Testis (tissue), 3 donors: Measurements from ENCODE around the gene COX15. TPM values are rescaled to one million over a fixed set of nuclear protein-coding genes. Genes with fewer than 3 reads are reported as not detected.

Experiments
- DNase-seq: peaks from one replicate; pipeline ENCODE4 v3.0.0-alpha.2; 2019
- H3K27ac ChIP-seq, 2 donors: fragments of 200-600 bp; sonication (generic); one replicate each; pipeline ENCODE4 v1.5.1; 2019
- H3K27me3 ChIP-seq: fragments of 200-600 bp; sonication (generic); one replicate; pipeline ENCODE4 v1.5.1; 2019
- H3K36me3 ChIP-seq: fragments of 200-600 bp; sonication (generic); one replicate; pipeline ENCODE4 v1.5.1; 2017; ENCODE audit warnings: low read depth; ENCODE audit errors: missing control alignments
- H3K4me1 ChIP-seq: fragments of 200-600 bp; sonication (generic); one replicate; pipeline ENCODE4 v1.5.1; 2019
- H3K4me3 ChIP-seq, 2 donors: fragments of 200-600 bp; sonication (generic); one replicate each; pipeline ENCODE4 v1.5.1; 2017 to 2019
- H3K9me3 ChIP-seq: fragments of 200-600 bp; sonication (generic); one replicate; pipeline ENCODE4 v1.5.1; 2017
- POLR2A ChIP-seq: fragments of 450-650 bp; IDR thresholded peaks from one replicate; pipeline ENCODE4 v1.6.1; 2017; ENCODE audit warnings: antibody characterized with exemption, mild to moderate bottlenecking, moderate library complexity
- WGBS, 2 donors: methylation state at CpG; one replicate each; pipeline ENCODE4 v1.1.5; 2018; 5-methylcytosine and 5-hydroxymethylcytosine counted together
- intact Hi-C: fragments of 100-400 bp; cut with DNase I; formaldehyde crosslinking; loops from one replicate; pipeline ENCODE4 v1.15.1; 2023; ENCODE audit warnings: low total_unique reads
- polyA plus RNA-seq: library from polyadenylated mRNA; stranded (reverse); fragments of 350-450 nt; fragmentation: Illumina TruSeq; extraction: RNeasy Lipid Tissue Mini Kit (QIAGEN cat#74804); gene quantifications from one replicate; pipeline ENCODE4 v1.2.3, GENCODE V29; 2014; ENCODE audit warnings: low read depth, low replicate concordance; ENCODE audit not compliant: insufficient read depth
- total RNA-seq, 2 donors: library from RNA; depleted of rRNA; stranded (reverse); fragments of >200 nt; gene quantifications; one replicate each; pipeline ENCODE4 v1.2.3, GENCODE V29; 2016
- TF ChIP-seq, protein P1 (sequence below), 3 experiments: fragments of 450-650 bp in 2 of 3; fragments of 200-600 bp in 1 of 3; sonication (generic) in 1 of 3; IDR thresholded peaks; one replicate each; pipeline ENCODE4 v1.5.1; 2016 to 2019; ENCODE audit warnings: antibody characterized with exemption in 3 of 3, mild to moderate bottlenecking in 2 of 3, moderate library complexity in 1 of 3

Gene COX15
- total and polyA plus RNA-seq, 3 donors from 2014 or later: 30.0 to 47.4 (median 45.8) TPM

- H3K4me1 ChIP-seq: no peaks in the 10 kb centered on the region
- intact Hi-C loops: no loop called here
- 83% methylated on average over 1 of the region's 1 CpG for WGBS, 2 donors
- TF ChIP-seq POLR2A: no peak
- TF ChIP-seq, protein P1, sequence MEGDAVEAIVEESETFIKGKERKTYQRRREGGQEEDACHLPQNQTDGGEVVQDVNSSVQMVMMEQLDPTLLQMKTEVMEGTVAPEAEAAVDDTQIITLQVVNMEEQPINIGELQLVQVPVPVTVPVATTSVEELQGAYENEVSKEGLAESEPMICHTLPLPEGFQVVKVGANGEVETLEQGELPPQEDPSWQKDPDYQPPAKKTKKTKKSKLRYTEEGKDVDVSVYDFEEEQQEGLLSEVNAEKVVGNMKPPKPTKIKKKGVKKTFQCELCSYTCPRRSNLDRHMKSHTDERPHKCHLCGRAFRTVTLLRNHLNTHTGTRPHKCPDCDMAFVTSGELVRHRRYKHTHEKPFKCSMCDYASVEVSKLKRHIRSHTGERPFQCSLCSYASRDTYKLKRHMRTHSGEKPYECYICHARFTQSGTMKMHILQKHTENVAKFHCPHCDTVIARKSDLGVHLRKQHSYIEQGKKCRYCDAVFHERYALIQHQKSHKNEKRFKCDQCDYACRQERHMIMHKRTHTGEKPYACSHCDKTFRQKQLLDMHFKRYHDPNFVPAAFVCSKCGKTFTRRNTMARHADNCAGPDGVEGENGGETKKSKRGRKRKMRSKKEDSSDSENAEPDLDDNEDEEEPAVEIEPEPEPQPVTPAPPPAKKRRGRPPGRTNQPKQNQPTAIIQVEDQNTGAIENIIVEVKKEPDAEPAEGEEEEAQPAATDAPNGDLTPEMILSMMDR (IDR thresholded peaks at IDR 0.05): no peak
- H3K27ac ChIP-seq: no peak overlapping the region
- no peak overlapping the region for H3K4me3 ChIP-seq
- DNase-seq: no peak
- H3K36me3 ChIP-seq: no peaks in the 10 kb centered on the region
- H3K9me3 ChIP-seq: no peaks in the 10 kb centered on the region
- no peaks in the 10 kb centered on the region for H3K27me3 ChIP-seq
These were observed 49.2 kb downstream of the COX15 start for GRCh38 chr10:99682752-99683151.

Other genes starting within 250 kb of the COX15 start
- under 1 TPM; 0.19 to 0.24 TPM for gene NKX2-3, start 199.2 kb downstream of the COX15 start, total RNA-seq
- 0.16 TPM for gene NKX2-3, start 199.2 kb downstream of the COX15 start, polyA plus RNA-seq
- 10 to 100 TPM; 58.2 to 89.3 TPM for gene SLC25A28, start 111.7 kb downstream of the COX15 start, total RNA-seq
- gene SLC25A28, start 111.7 kb downstream of the COX15 start, polyA plus RNA-seq: 202 TPM
- gene ENTPD7, start 72.6 kb downstream of the COX15 start, total RNA-seq: 1 to 10 TPM; 4.0 to 6.3 TPM
- gene ENTPD7, start 72.6 kb downstream of the COX15 start, polyA plus RNA-seq: 5.0 TPM
- gene CUTC, start 107 bp upstream of the COX15 start, total RNA-seq: 10 to 100 TPM; 35.7 to 42.4 TPM
- gene CUTC, start 107 bp upstream of the COX15 start, polyA plus RNA-seq: 98.5 TPM
- 1 to 10 TPM in 1 of 2 donors, under 1 TPM in 1; 0.81 to 2.7 TPM for gene ABCC2, start 50.5 kb upstream of the COX15 start, total RNA-seq
- gene ABCC2, start 50.5 kb upstream of the COX15 start, polyA plus RNA-seq: 4.3 TPM